Frontal cortex (tissue), 4 donors: Measurements from ENCODE around the gene SLC7A5. TPM values are rescaled to one million over a fixed set of nuclear protein-coding genes. Genes with fewer than 3 reads are reported as not detected.
"Not testable (repeated sequence)": the region's sequence is repeated elsewhere in the genome, so short reads cannot be mapped to it uniquely, and the experiment has no call there.

Experiments
- DNase-seq, 2 donors: peaks; one replicate each; pipeline ENCODE4 v3.0.0; 2012; ENCODE audit warnings: low spot score in 2 of 2
- FAIRE-seq: peaks from 2 replicates; lab custom pipeline; 2012; peaks lifted over from hg19 to GRCh38; lab: Jason Lieb, UNC
- total RNA-seq: library from RNA; depleted of rRNA; stranded (reverse); fragments of >200 nt; gene quantifications from one replicate; pipeline ENCODE4 v1.2.3, GENCODE V29; 2014
- donor health status: control.
- donor health status: control.
- donor health status: control.

SLC7A5 gene
- total RNA-seq, 1 donor from 2014 or later, result 13.9 TPM

GRCh38 chr16:87837627-87838289 is 31.5 kb downstream of the SLC7A5 start:
- DNase-seq (no peak), FAIRE-seq (no peak)

GRCh38 chr16:87836844-87837581 is 32.3 kb downstream of the SLC7A5 start:
- DNase-seq (no peak), FAIRE-seq (no peak)

GRCh38 chr16:87836346-87836843 is 32.9 kb downstream of the SLC7A5 start:
- FAIRE-seq (no peak), DNase-seq (no peak)

- FAIRE-seq, result no peak
- DNase-seq, result no peak
Measured at GRCh38 chr16:87835882-87836331, 33.4 kb downstream of the SLC7A5 start.

GRCh38 chr16:87834668-87835473 is 34.4 kb downstream of the SLC7A5 start:
- no peak for DNase-seq
- no peak for FAIRE-seq

GRCh38 chr16:87834005-87834667 is 35.2 kb downstream of the SLC7A5 start:
- FAIRE-seq, result no peak

GRCh38 chr16:87833548-87833947 is 35.8 kb downstream of the SLC7A5 start:
- FAIRE-seq, result no peak
- no peak for DNase-seq

More at GRCh38 chr16:87834005-87834667, 35.2 kb downstream of the SLC7A5 start:
- no peak for DNase-seq

GRCh38 chr16:87832741-87833502 is 36.4 kb downstream of the SLC7A5 start:
- no peak for FAIRE-seq
- DNase-seq, result no peak

- DNase-seq (no peak), FAIRE-seq (no peak)
Measured at GRCh38 chr16:87832137-87832527, 37.2 kb downstream of the SLC7A5 start.

- no peak for DNase-seq
- no peak for FAIRE-seq
Measured at GRCh38 chr16:87831421-87832136, 37.7 kb downstream of the SLC7A5 start.

- no peak for FAIRE-seq
- no peak for DNase-seq
Measured at GRCh38 chr16:87830673-87831420, 38.5 kb downstream of the SLC7A5 start.

- FAIRE-seq, result no peak
- no peak for DNase-seq
Measured at GRCh38 chr16:87829988-87830672, 39.2 kb downstream of the SLC7A5 start.

GRCh38 chr16:87829622-87829980 is 39.7 kb downstream of the SLC7A5 start:
- DNase-seq (no peak), FAIRE-seq (no peak)

- DNase-seq (no peak), FAIRE-seq (no peak)
Measured at GRCh38 chr16:87828907-87829621, 40.2 kb downstream of the SLC7A5 start.

- FAIRE-seq, result no peak
- no peak for DNase-seq
Measured at GRCh38 chr16:87828071-87828906, 41.0 kb downstream of the SLC7A5 start.

GRCh38 chr16:87827588-87827915 is 41.8 kb downstream of the SLC7A5 start:
- not testable (repeated sequence) for DNase-seq, FAIRE-seq
